Gastroesophageal sphincter (tissue), 4 donors: Measurements from ENCODE around the gene PTGES2. TPM values are rescaled to one million over a fixed set of nuclear protein-coding genes. Genes with fewer than 3 reads are reported as not detected.

Source experiments
- ATAC-seq: fragments of 150-250 bp; one replicate; pipeline ENCODE4 v1.9.1; 2016; ENCODE audit warnings: mild to moderate bottlenecking, moderate library complexity
- H3K27ac ChIP-seq, 4 donors: fragments of 200-600 bp; sonication (generic) in 3 of 4; 1 replicate in 3 of 4; 2 replicates in 1 of 4; pipeline ENCODE4 v1.5.1; 2016 to 2019
- H3K27me3 ChIP-seq: fragments of 200-600 bp; sonication (generic); one replicate; pipeline ENCODE4 v1.5.1; 2019
- H3K36me3 ChIP-seq, 2 donors: fragments of 200-600 bp; sonication (generic); one replicate each; pipeline ENCODE4 v1.5.1; 2019; ENCODE audit warnings: control low read depth in 1 of 2
- H3K4me1 ChIP-seq, 3 donors: fragments of 200-600 bp; sonication (generic); 1 replicate in 2 of 3; 2 replicates in 1 of 3; pipeline ENCODE4 v1.5.1; 2016 to 2019; ENCODE audit warnings: control low read depth in 2 of 3
- H3K4me3 ChIP-seq, 2 donors: fragments of 200-600 bp; sonication (generic); one replicate each; pipeline ENCODE4 v1.5.1; 2019; ENCODE audit warnings: mild to moderate bottlenecking in 1 of 2, moderate library complexity in 1 of 2
- H3K9me3 ChIP-seq, 3 donors: fragments of 200-600 bp; sonication (generic); one replicate each; pipeline ENCODE4 v1.5.1; 2017 to 2019; ENCODE audit warnings: control low read depth in 2 of 3
- CTCF ChIP-seq, 4 experiments: fragments of 200-600 bp in 2 of 4; fragments of 450-650 bp in 2 of 4; sonication (generic) in 1 of 4; IDR thresholded peaks; one replicate each; pipeline ENCODE4 v1.5.1; 2017 to 2019; ENCODE audit warnings: antibody characterized with exemption in 4 of 4, mild to moderate bottlenecking in 2 of 4, moderate library complexity in 2 of 4
- EP300 ChIP-seq: sonication (generic); formaldehyde crosslinking; IDR thresholded peaks from one replicate; pipeline ENCODE4 v1.6.1; 2017; ENCODE audit warnings: antibody characterized with exemption, mild to moderate bottlenecking
- POLR2A ChIP-seq, 2 donors: fragments of 450-650 bp; IDR thresholded peaks; one replicate each; pipeline ENCODE4 v1.6.1; 2017; ENCODE audit warnings: antibody characterized with exemption in 2 of 2, mild to moderate bottlenecking in 2 of 2, moderate library complexity in 1 of 2
- POLR2AphosphoS5 ChIP-seq: sonication (generic); formaldehyde crosslinking; IDR thresholded peaks from one replicate; pipeline ENCODE4 v1.6.1; 2017; ENCODE audit warnings: antibody characterized with exemption
- whole genome bisulfite sequencing, 2 donors: methylation state at CpG; one replicate each; pipeline ENCODE4 v1.1.5; 2018; ENCODE audit warnings: low coverage in 1 of 2; 5-methylcytosine and 5-hydroxymethylcytosine counted together
- total RNA-seq, 4 donors: library from RNA; depleted of rRNA; stranded (reverse); fragments of >200 nt; gene quantifications; one replicate each; pipeline ENCODE4 v1.1.0, GENCODE V29; 2016

Gene PTGES2
- total RNA-seq, 4 donors from 2014 or later: 46.1 to 85.8 (median 57.5) TPM

DNA sequence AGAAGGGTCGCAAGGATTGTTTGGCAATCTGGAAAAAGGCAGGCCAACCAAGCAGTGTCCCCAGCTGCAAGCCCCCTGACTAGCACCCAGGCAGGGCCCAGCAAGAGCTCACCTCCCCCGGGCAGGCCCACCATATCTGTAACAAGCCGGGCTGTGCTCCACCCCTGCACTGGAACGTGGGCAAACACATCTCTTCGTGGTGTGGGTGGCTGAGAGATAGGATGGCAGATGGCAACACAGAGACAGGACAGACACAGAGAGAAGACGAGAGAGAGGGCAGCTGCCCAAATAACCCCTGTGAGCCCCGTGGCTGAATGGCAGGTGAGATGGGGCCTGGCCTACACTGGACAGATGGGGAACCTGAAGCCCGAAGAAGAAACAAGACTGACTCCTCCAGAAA, 42.0 kb upstream of the PTGES2 start:
- no peak for ATAC-seq

GRCh38 chr9:128168731-128169308, 41.3 kb upstream of the PTGES2 start:
- H3K27me3 ChIP-seq: no peaks in the 10 kb centered on the region
- H3K27ac ChIP-seq: no peak overlapping the region
- TF ChIP-seq CTCF (IDR thresholded peaks at IDR 0.05) (no peak), POLR2A (IDR thresholded peaks at IDR 0.05) (no peak), POLR2AphosphoS5 (no peak), EP300 (no peak)
- H3K4me3 ChIP-seq: no peak overlapping the region
- no peaks in the 10 kb centered on the region for H3K4me1 ChIP-seq
- no peaks in the 10 kb centered on the region for H3K9me3 ChIP-seq
- H3K36me3 ChIP-seq: peaks cover 0 to 99% of the 10 kb centered on the region in 2 donors
- ATAC-seq: no peak
- 88 to 91% methylated on average over 5 to 7 of the region's 8 CpGs for WGBS, 2 donors

More for the DNA sequence above, 42.0 kb upstream of the PTGES2 start:
- H3K36me3 ChIP-seq: peaks cover 0 to 99% of the 10 kb centered on the region in 2 donors
- TF ChIP-seq POLR2A (IDR thresholded peaks at IDR 0.05) (no peak), CTCF (IDR thresholded peaks at IDR 0.05) (no peak), POLR2AphosphoS5 (no peak), EP300 (no peak)
- 85% methylated on average over 2 of the region's 8 CpGs; no CpG with 5 or more reads in 1 of the 2 donors for WGBS, 2 donors
- no peaks in the 10 kb centered on the region for H3K4me1 ChIP-seq
- H3K4me3 ChIP-seq: no peak overlapping the region
- no peaks in the 10 kb centered on the region for H3K27me3 ChIP-seq
- no peak overlapping the region for H3K27ac ChIP-seq
- H3K9me3 ChIP-seq: no peaks in the 10 kb centered on the region

DNA sequence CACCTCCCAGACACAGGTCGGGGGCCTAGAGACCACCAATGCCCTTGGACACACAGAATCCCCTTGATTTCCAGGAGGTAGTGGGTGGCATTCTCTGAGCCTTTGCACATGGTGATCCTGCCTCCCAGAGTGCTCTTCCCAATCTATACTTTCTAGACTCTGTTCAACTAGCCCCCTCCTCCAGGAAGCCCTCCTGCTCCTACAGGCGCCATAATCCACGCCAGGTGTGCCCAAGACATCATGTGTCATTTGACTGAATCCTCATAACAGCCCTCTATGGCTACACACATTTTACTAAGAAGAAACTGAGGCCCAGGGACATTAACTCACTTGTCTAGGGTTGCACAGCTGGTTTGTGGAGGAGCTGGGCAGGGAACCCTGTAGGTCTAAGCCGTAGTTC, 39.7 kb upstream of the PTGES2 start:
- no peak for ATAC-seq
- WGBS, 2 donors: 67 to 71% methylated on average over 1 of the region's 4 CpGs
- Histone ChIP-seq H3K36me3 (peaks cover 0 to 97% of the 10 kb centered on the region in 2 donors), H3K9me3 (no peaks in the 10 kb centered on the region), H3K4me3 (no peak overlapping the region), H3K27ac (no peak overlapping the region), H3K4me1 (peaks cover 0 to 3% (median 0%) of the 10 kb centered on the region in 3 donors), H3K27me3 (no peaks in the 10 kb centered on the region)
- no peak for TF ChIP-seq CTCF (IDR thresholded peaks at IDR 0.05)
- TF ChIP-seq EP300: no peak
- TF ChIP-seq POLR2AphosphoS5: no peak
- no peak for TF ChIP-seq POLR2A (IDR thresholded peaks at IDR 0.05)

DNA sequence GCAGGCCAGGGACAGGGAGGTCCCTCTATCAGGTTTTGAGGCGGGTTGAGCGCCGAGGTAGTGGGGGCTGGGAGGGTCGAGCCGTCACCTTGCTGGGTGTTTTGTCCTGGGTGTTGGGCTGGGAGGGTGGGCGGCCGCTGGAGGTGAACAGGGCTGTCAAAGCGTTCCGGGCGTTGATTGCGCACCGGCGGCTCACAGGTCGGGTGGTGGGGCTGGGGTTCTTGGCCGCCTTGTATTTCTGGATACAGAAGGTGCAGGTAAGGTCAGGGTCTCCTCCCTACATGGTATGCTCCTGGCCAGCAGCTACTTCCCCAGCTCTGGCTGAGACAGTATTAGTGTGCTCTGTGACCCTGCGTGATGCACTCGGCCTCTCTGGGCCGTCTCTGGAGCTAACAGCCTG, 38.6 kb upstream of the PTGES2 start:
- Histone ChIP-seq H3K36me3 (peaks cover 0 to 87% of the 10 kb centered on the region in 2 donors), H3K9me3 (no peaks in the 10 kb centered on the region), H3K4me1 (peaks cover 0 to 13% (median 2%) of the 10 kb centered on the region in 3 donors), H3K4me3 (no peak overlapping the region), H3K27ac (no peak overlapping the region), H3K27me3 (no peaks in the 10 kb centered on the region)
- WGBS, 2 donors: 100% methylated on average over 1 of the region's 18 CpGs; no CpG with 5 or more reads in 1 of the 2 donors
- TF ChIP-seq EP300 (no peak), CTCF (IDR thresholded peaks at IDR 0.05) (no peak), POLR2AphosphoS5 (no peak), POLR2A (IDR thresholded peaks at IDR 0.05) (no peak)
- no peak for ATAC-seq

- no peak overlapping the region for H3K4me3 ChIP-seq
- H3K9me3 ChIP-seq: no peaks in the 10 kb centered on the region
- no peak overlapping the region for H3K27ac ChIP-seq
- WGBS, 2 donors: 67 to 72% methylated on average over 3 to 6 of the region's 14 CpGs
- H3K27me3 ChIP-seq: no peaks in the 10 kb centered on the region
- no peak for TF ChIP-seq EP300
- no peak for TF ChIP-seq POLR2AphosphoS5
- TF ChIP-seq CTCF (IDR thresholded peaks at IDR 0.05): no peak
- TF ChIP-seq POLR2A (IDR thresholded peaks at IDR 0.05): no peak
- H3K4me1 ChIP-seq: peaks cover 0 to 26% (median 7%) of the 10 kb centered on the region in 3 donors
- ATAC-seq: no peak
- peaks cover 0 to 69% of the 10 kb centered on the region in 2 donors for H3K36me3 ChIP-seq
These were observed 36.9 kb upstream of the PTGES2 start for GRCh38 chr9:128164307-128164885.
